ENCODE measurements around the gene C11orf97. TPM values are rescaled to one million over a fixed set of nuclear protein-coding genes. Genes with fewer than 3 reads are reported as not detected.
A peak's percentile ranks its signal among the peaks of the same experiment; 100 is the strongest.
"Not testable (repeated sequence)": the region's sequence is repeated elsewhere in the genome, so short reads cannot be mapped to it uniquely, and the experiment has no call there.

C11orf97 gene
- total RNA-seq, 2 donors from 2014 or later, result not detected

DNA sequence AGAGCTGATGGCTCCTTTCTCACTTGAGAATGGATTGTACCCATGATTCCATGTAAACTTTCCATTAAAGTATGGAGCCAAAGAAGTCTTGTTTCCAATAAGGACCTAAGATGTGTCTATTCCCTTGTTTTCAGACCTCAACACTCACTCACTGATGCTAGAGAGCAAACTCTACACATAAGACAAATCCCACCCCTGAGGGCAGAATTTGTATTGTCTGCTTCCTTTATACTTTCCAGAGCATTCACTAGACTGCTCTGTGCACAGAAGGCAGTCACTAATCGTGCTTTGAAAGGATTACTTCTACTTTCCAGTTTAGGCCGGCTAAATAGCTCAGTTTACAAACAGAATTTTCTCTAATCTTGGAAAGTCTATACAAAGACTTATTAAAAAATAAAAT lies 12.1 kb upstream of the C11orf97 start:
- Histone ChIP-seq H3K9me3 (no peaks in the 10 kb centered on the region), H3K27ac (no peak overlapping the region), H3K36me3 (replicated peaks in 1 of 2; ENCODE audit: insufficient read depth in 1 of 2, low read depth in 2 of 2) (peaks cover 5 to 20% of the 10 kb centered on the region in 2 donors), H3K4me1 (no peaks in the 10 kb centered on the region), H3K27me3 (no peaks in the 10 kb centered on the region), H3K4me3 (no peak overlapping the region)
- intact Hi-C loops (cut with DNase I), result loop anchor here (10.0 kb wide), 1 partner anchor 605 kb away; no protein-coding TSS in a partner anchor
- DNase-seq, result no peak
- ATAC-seq, result no peak
- TF ChIP-seq CTCF (IDR thresholded peaks at IDR 0.05) (no peak), POLR2A (IDR thresholded peaks at IDR 0.05) (no peak)
- WGBS, 2 donors, result 87 to 92% methylated on average over 2 of the region's 2 CpGs

GRCh38 chr11:94501522-94501921 lies 10.7 kb upstream of the C11orf97 start:
- DNase-seq, result no peak
- Histone ChIP-seq H3K4me3 (no peak overlapping the region), H3K36me3 (replicated peaks in 1 of 2; ENCODE audit: insufficient read depth in 1 of 2, low read depth in 2 of 2) (peaks cover 5 to 20% of the 10 kb centered on the region in 2 donors), H3K27ac (no peak overlapping the region), H3K4me1 (no peaks in the 10 kb centered on the region), H3K27me3 (no peaks in the 10 kb centered on the region), H3K9me3 (no peaks in the 10 kb centered on the region)
- WGBS, 2 donors, result 51 to 57% methylated on average over 2 of the region's 2 CpGs
- no peak for ATAC-seq
- TF ChIP-seq POLR2A (IDR thresholded peaks at IDR 0.05) (no peak), CTCF (IDR thresholded peaks at IDR 0.05) (no peak)
- intact Hi-C loops (cut with DNase I), result loop anchor here (10.0 kb wide), 1 partner anchor 607 kb away; no protein-coding TSS in a partner anchor

DNA sequence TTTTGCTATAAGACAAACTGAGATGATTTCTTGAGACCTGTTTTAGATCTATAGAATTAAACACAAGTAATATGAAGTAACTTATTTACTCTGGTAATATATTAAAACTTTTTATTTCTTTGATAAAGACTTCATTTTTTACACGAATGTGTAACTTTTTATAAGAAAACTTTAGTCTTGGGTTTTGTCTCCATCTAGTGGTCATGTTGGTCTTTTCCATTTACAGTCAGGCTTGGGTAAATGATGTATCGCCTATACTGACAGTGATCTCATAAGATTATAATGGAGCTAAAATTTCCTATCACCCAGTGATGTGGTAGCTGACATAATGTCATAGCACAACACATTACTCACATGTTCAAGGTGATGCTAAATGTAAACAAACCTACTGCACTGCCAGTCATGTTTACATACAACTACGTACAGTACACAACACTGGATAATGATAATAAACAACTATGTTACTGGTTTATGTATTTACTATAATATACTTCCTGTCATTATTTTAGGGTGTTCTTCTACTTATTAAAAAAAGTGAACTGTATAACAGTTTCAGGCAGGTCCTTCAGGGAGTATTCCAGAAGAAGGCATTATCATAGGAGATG lies 7.5 kb upstream of the C11orf97 start:
- no peak for ATAC-seq
- H3K9me3 ChIP-seq, result no peaks in the 10 kb centered on the region
- 5 to 14% methylated on average over 3 of the region's 3 CpGs for WGBS, 2 donors
- intact Hi-C loops (cut with DNase I), result loop anchor here (10.0 kb wide), 1 partner anchor 610 kb away; no protein-coding TSS in a partner anchor
- H3K4me3 ChIP-seq, result no peak overlapping the region
- H3K27me3 ChIP-seq, result no peaks in the 10 kb centered on the region
- H3K27ac ChIP-seq, result no peak overlapping the region
- H3K4me1 ChIP-seq, result no peaks in the 10 kb centered on the region
- TF ChIP-seq CTCF (IDR thresholded peaks at IDR 0.05) (peak; percentile 23 to 79 (median 61)), POLR2A (IDR thresholded peaks at IDR 0.05) (no peak)
- H3K36me3 ChIP-seq (replicated peaks in 1 of 2; ENCODE audit: insufficient read depth in 1 of 2, low read depth in 2 of 2), result peaks cover 0 to 4% of the 10 kb centered on the region in 2 donors
- DNase-seq, result no peak

DNA sequence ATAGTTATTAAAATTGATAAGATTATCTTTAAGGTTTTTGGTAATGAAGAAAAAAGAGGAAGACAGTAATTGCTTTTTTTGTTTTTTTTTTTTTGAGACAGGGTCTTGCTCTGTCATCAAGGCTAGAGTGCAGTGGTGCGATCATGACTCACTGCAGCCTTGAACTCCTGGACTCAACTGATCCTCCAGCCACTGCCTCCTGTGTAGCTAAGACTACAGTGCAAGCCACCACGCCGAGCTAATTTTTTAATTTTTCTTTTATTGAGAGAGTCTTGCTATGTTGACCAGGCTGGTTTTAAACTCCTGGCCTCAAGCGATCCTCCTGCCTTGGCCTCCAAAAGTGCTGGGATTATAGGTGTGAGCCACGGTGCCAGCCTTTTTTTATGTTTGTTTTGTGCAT lies 5.7 kb upstream of the C11orf97 start:
- H3K36me3 ChIP-seq (replicated peaks in 1 of 2; ENCODE audit: insufficient read depth in 1 of 2, low read depth in 2 of 2); H3K27ac ChIP-seq; H3K4me3 ChIP-seq; H3K4me1 ChIP-seq; ATAC-seq; H3K9me3 ChIP-seq; DNase-seq; H3K27me3 ChIP-seq: not testable (repeated sequence)
- intact Hi-C loops (cut with DNase I), result loop anchor here (10.0 kb wide), 1 partner anchor 612 kb away; no protein-coding TSS in a partner anchor
- 78 to 81% methylated on average over 5 of the region's 5 CpGs for WGBS, 2 donors

DNA sequence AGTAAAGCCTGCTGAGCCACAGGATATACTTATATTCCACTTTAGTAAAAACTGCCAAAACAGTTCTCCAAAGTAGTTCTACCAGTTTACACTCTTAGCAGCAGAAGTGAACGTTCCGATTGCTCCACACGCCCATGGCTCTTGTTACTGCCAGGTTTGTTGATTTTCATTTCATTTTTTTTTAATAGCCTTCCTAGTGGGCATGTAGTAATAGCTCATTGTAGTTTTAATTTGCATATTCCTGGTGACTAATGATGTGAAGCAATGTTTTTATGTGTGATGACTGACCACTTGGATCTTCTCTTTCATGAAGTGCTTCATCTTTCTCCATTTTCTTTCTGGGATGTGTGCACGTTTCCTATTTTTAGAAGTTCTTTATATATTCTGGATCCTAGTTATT lies 4.8 kb upstream of the C11orf97 start:
- DNase-seq, result no peak
- Histone ChIP-seq H3K9me3 (no peaks in the 10 kb centered on the region), H3K27me3 (no peaks in the 10 kb centered on the region), H3K4me1 (peaks cover under 1% of the 10 kb centered on the region), H3K4me3 (no peak overlapping the region), H3K36me3 (replicated peaks in 1 of 2; ENCODE audit: insufficient read depth in 1 of 2, low read depth in 2 of 2) (no peaks in the 10 kb centered on the region), H3K27ac (no peak overlapping the region)
- no peak for ATAC-seq
- TF ChIP-seq CTCF (IDR thresholded peaks at IDR 0.05) (no peak), POLR2A (IDR thresholded peaks at IDR 0.05) (no peak)
- intact Hi-C loops (cut with DNase I), result loop anchor here (10.0 kb wide), 1 partner anchor 613 kb away; no protein-coding TSS in a partner anchor
- WGBS, 2 donors, result 42 to 49% methylated on average over 4 of the region's 4 CpGs

All from body of pancreas (tissue), 4 donors.